D721Med (cell line): ENCODE data around the gene RPS6KA4.

Experiments
- DNase-seq: peaks from one replicate; pipeline ENCODE4 v3.0.0; 2011; ENCODE audit warnings: low spot score; ENCODE audit not compliant: insufficient read length
- FAIRE-seq: peaks from 2 replicates; lab custom pipeline; 2011; peaks lifted over from hg19 to GRCh38; lab: Jason Lieb, UNC
- CTCF ChIP-seq: IDR thresholded peaks from 2 replicates; pipeline ENCODE4 v1.5.1; 2012; ENCODE audit warnings: mild to moderate bottlenecking, control low read depth; ENCODE audit not compliant: insufficient read depth; ENCODE audit errors: missing control alignments

The RPS6KA4 gene

GRCh38 chr11:64372021-64372420 is 13.1 kb downstream of the RPS6KA4 start:
- TF ChIP-seq CTCF = no peak
- FAIRE-seq (no peak), DNase-seq (no peak)

GRCh38 chr11:64372802-64373597 is 14.0 kb downstream of the RPS6KA4 start:
- FAIRE-seq (no peak), DNase-seq (no peak)
- no peak for TF ChIP-seq CTCF

- DNase-seq (no peak), FAIRE-seq (no peak)
- no peak for TF ChIP-seq CTCF
These were observed 14.6 kb downstream of the RPS6KA4 start for GRCh38 chr11:64373598-64373974.

- TF ChIP-seq CTCF = no peak
- FAIRE-seq (no peak), DNase-seq (no peak)
These were observed 17.1 kb downstream of the RPS6KA4 start for GRCh38 chr11:64376071-64376470.

GRCh38 chr11:64378335-64378880 is 19.4 kb downstream of the RPS6KA4 start:
- DNase-seq = no peak
- no peak for FAIRE-seq
- TF ChIP-seq CTCF = no peak

- no peak for FAIRE-seq
- DNase-seq = no peak
- TF ChIP-seq CTCF = no peak
These were observed 20.2 kb downstream of the RPS6KA4 start for GRCh38 chr11:64379160-64379559.
